Ovary (tissue), 3 donors: ENCODE measurements around the gene WNT4.

Experiments used
- CTCF ChIP-seq, 3 donors: fragments of 450-650 bp in 2 of 3; fragments of 200-600 bp in 1 of 3; IDR thresholded peaks; one replicate each; pipeline versions ENCODE4 v1.5.1 to v1.8.0; 2016 to 2022; ENCODE audit warnings: antibody characterized with exemption in 3 of 3, mild to moderate bottlenecking in 1 of 3
- EP300 ChIP-seq: sonication (generic); formaldehyde crosslinking; IDR thresholded peaks from one replicate; pipeline ENCODE4 v1.6.1; 2017; ENCODE audit warnings: antibody characterized with exemption
- POLR2A ChIP-seq: fragments of 450-650 bp; IDR thresholded peaks from one replicate; pipeline ENCODE4 v1.6.1; 2017; ENCODE audit warnings: antibody characterized with exemption, mild to moderate bottlenecking, moderate library complexity
- donor health status: DM: no; HTN: no; CAD: no.

- TF ChIP-seq CTCF (IDR thresholded peaks at IDR 0.05): no peak
- TF ChIP-seq POLR2A: no peak
- no peak for TF ChIP-seq EP300
Observed at GRCh38 chr1:22088331-22088730, 54.6 kb downstream of the WNT4 start.
